PFSK-1 (cell line): ENCODE data around the gene EFCC1.

Experiments used
- FOXP2 ChIP-seq: optimal IDR thresholded peaks from 2 replicates; pipeline ENCODE3; 2011; ENCODE audit warnings: borderline replicate concordance, control low read depth, inconsistent platforms; ENCODE audit not compliant: insufficient read depth; ENCODE audit errors: extremely low read length, extremely low read depth
- POLR2AphosphoS5 ChIP-seq: IDR thresholded peaks from 2 replicates; pipeline ENCODE4 v1.6.1; 2012; ENCODE audit warnings: low read depth, mild to moderate bottlenecking, control low read depth, low read length, moderate library complexity
- REST ChIP-seq, 2 experiments: IDR thresholded peaks; 2 replicates each; pipeline versions ENCODE4 v1.6.1 to v1.8.0; 2011 to 2012; ENCODE audit warnings: low read depth in 2 of 2, low read length in 2 of 2, control low read depth in 1 of 2, inconsistent platforms in 1 of 2, mild to moderate bottlenecking in 1 of 2, moderate library complexity in 1 of 2; ENCODE audit not compliant: insufficient read depth in 1 of 2
- SIN3A ChIP-seq: IDR thresholded peaks from 2 replicates; pipeline ENCODE4 v1.6.1; 2012; ENCODE audit warnings: mild to moderate bottlenecking, low read length, moderate library complexity, borderline replicate concordance; ENCODE audit not compliant: insufficient read depth
- TAF1 ChIP-seq: IDR thresholded peaks from 2 replicates; pipeline ENCODE4 v1.6.1; 2012; ENCODE audit warnings: low read length, control low read depth, borderline replicate concordance; ENCODE audit not compliant: insufficient read depth

GRCh38 chr3:129016720-129017483 is 15.8 kb downstream of the EFCC1 start:
- TF ChIP-seq POLR2AphosphoS5 = no peak
- no peak for TF ChIP-seq SIN3A
- no peak for TF ChIP-seq FOXP2
- TF ChIP-seq TAF1 = no peak
- TF ChIP-seq REST (IDR thresholded peaks at IDR 0.05; ENCODE audit: insufficient read depth in 1 of 2, low read depth in 2 of 2, low read length in 2 of 2) = no peak
